A549 (cell line): ENCODE results near the gene A2ML1.

Experiments
- BHLHE40 ChIP-seq: IDR thresholded peaks from 2 replicates; pipeline ENCODE4 v1.6.1; 2012; ENCODE audit warnings: low read depth, low read length, inconsistent platforms
- TF ChIP-seq, protein P1 (sequence below): IDR thresholded peaks from 2 replicates; pipeline ENCODE4 v1.6.1; 2012
- TF ChIP-seq, protein P2 (sequence below): fragments of >200 bp; sonication (Bioruptor Twin); formaldehyde crosslinking; IDR thresholded peaks from 3 replicates; pipeline ENCODE4 v1.5.1; 2016
- TF ChIP-seq, protein P3 (sequence below): fragments of 450-650 bp; IDR thresholded peaks from 2 replicates; pipeline ENCODE4 v1.6.1; 2014; ENCODE audit warnings: antibody characterized with exemption

DNA sequence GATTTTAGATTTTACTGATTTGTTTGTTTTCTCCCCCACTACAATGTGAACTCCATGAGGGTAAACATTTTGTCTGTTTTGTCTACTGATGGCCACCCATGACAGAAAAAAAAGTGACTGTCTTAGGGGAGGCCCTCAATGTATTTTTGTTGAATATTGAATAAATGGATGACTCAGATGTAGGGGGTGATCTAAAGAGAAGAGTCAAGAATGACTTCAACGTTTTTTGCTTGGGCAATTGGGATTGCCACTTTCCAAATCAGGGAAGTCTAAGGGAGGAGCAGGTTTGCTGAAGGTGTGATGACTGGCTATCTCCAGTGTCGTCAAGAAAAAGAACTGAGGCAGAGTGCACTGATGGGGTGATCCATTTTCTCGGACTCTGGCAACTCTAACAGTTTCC, 81.2 kb downstream of the A2ML1 start:
- TF ChIP-seq, protein P1, sequence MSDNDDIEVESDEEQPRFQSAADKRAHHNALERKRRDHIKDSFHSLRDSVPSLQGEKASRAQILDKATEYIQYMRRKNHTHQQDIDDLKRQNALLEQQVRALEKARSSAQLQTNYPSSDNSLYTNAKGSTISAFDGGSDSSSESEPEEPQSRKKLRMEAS, result no peak
- no peak for TF ChIP-seq BHLHE40
- TF ChIP-seq, protein P2, sequence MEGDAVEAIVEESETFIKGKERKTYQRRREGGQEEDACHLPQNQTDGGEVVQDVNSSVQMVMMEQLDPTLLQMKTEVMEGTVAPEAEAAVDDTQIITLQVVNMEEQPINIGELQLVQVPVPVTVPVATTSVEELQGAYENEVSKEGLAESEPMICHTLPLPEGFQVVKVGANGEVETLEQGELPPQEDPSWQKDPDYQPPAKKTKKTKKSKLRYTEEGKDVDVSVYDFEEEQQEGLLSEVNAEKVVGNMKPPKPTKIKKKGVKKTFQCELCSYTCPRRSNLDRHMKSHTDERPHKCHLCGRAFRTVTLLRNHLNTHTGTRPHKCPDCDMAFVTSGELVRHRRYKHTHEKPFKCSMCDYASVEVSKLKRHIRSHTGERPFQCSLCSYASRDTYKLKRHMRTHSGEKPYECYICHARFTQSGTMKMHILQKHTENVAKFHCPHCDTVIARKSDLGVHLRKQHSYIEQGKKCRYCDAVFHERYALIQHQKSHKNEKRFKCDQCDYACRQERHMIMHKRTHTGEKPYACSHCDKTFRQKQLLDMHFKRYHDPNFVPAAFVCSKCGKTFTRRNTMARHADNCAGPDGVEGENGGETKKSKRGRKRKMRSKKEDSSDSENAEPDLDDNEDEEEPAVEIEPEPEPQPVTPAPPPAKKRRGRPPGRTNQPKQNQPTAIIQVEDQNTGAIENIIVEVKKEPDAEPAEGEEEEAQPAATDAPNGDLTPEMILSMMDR, result no peak
- TF ChIP-seq, protein P3, sequence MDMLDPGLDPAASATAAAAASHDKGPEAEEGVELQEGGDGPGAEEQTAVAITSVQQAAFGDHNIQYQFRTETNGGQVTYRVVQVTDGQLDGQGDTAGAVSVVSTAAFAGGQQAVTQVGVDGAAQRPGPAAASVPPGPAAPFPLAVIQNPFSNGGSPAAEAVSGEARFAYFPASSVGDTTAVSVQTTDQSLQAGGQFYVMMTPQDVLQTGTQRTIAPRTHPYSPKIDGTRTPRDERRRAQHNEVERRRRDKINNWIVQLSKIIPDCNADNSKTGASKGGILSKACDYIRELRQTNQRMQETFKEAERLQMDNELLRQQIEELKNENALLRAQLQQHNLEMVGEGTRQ, result no peak
